GM19043 (cell line): Measurements from ENCODE around the gene SLC10A7.

Experiments used
- ATAC-seq: cut with Tn5 transposase; IDR thresholded peaks from one replicate; pipeline ENCODE4 v1.9.1; 2021; ENCODE audit warnings: low read depth; ENCODE audit not compliant: unreplicated experiment

SLC10A7 gene

DNA sequence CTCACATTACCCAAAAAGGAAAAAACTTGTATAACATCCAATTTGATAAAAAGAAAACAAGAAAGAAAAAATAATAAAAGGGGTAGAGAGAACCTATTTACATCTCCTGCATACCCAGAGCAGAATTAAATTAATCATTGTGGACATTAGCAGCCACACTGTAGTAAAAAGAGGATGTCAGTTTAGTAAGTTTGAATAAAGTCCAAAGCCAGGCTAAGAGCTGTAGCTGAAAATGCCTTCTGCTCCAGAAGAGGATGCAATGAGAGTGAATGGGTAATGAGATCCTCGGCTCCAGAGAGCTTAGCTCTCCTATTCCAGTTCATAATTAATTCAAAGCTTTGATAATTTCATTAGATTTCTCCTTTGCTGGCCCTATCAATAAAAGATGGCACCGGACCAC lies 78.2 kb downstream of the SLC10A7 start:
- ATAC-seq = no peak

- ATAC-seq = no peak
These were observed 78.9 kb downstream of the SLC10A7 start for GRCh38 chr4:146442801-146443200.

DNA sequence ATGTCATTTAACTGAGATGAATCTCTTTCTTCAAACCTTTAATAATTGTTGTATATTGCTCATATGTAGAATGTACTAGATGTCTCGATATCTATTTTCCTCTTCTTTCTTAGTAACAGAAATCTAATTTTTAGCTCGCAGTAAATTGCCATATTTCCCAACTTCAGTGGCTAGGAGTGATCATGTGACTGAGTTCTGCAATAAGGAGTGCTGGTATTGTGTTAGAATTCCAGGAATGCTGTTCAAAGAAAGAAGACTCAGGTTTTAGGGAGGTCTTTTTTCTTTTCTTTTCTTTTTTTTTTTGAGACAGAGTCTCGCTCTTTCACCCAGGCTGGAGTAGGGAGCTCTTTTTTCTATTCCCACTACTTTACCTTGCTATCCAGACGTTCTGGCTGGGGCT lies 81.7 kb downstream of the SLC10A7 start:
- ATAC-seq = no peak

GRCh38 chr4:146439437-146439836 lies 82.3 kb downstream of the SLC10A7 start:
- no peak for ATAC-seq

DNA sequence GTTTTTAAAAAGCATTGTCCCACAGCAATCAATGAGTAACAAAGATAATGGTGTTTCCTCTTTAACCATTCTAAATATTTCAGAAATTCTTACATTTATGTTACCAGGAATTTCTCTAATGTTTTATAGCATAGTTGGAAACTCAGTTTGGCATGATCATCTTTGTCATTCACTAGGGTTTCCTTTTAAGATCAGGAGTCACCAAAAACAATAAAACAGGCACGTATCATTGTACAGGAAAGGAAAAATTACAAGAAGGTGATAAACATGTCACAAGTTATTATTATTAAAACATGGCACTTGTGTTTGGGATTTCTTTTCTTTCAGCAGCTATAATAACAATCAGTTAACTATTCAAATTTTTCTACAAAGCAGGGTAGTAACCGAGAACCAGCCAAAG lies 84.0 kb downstream of the SLC10A7 start:
- ATAC-seq = no peak

- ATAC-seq = no peak
These were observed 85.1 kb downstream of the SLC10A7 start for GRCh38 chr4:146436423-146437162.

DNA sequence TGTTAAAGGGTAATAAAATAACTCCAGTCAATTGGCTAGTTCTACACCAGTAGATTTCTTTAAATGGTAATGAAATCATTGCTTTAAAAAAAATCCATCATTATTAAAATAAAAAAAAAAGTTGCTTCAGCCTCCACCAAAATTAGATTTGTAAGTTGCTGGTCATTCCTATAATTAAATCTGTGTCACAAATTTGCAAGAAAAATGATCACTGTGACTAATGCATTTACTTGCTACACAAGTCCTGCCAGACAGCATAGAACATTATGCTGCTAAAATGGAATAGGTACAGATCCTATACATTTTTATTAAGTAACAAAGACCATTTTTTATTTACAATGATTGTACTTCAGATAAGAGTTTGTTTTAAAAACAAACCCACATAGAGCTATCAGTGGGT lies 85.8 kb downstream of the SLC10A7 start:
- no peak for ATAC-seq

DNA sequence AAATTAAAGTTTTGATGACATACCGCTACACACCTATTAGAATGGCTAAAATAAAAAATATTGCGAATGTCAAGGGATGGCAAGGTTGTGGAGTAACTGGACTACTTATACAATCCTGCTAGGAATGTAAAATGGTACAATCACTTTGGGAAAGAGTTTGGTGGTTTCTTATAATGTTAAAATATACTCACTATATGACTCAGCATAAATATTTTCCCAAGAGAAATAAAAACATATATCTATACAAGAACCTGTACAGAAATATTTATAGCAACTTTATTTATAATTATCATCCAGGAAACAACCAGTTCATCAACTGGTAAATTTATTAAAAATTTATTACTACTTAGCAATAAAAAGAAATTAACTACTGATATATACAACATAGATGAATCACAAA lies 89.7 kb downstream of the SLC10A7 start:
- no peak for ATAC-seq

DNA sequence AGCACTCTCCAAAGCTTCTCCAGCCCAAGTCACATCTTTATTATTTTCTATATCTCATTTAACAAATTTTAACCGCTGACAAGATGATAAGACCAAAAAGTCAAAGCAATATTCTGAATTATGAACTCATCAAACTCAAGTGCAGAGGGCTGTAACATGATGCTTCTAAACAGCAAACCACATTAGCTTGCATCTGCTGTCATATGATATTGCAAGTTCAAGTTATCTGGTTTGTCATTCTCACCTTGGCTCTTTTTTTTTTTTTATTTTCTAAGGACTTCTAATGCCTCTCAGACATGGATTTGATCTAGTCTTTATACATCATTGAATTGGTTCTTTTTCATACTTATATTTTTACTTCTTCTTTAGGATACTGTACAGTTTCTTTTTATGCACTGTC lies 93.4 kb downstream of the SLC10A7 start:
- no peak for ATAC-seq

- ATAC-seq = no peak
These were observed 103.9 kb downstream of the SLC10A7 start for GRCh38 chr4:146417822-146418221.

DNA sequence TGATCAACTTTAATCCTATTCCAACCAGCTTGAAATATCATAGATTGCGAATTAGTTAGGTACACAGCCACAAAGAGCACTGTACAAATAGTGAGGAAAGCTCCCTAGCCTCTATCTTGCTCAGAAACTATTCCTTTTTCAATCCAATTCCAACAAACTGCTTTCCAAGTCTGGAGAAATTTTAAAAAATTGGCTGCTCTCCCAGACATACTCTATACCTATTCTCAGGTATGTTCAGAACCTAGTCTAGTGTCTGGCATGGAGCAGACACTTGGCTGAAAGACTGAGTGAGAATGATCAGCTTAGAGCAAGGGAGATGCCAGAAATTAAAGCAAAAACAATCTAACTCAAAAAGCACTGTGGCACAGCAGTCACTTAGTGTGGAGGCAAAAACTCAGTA lies 105.9 kb downstream of the SLC10A7 start:
- no peak for ATAC-seq

- ATAC-seq = no peak
These were observed 114.1 kb downstream of the SLC10A7 start for GRCh38 chr4:146407669-146408084.

DNA sequence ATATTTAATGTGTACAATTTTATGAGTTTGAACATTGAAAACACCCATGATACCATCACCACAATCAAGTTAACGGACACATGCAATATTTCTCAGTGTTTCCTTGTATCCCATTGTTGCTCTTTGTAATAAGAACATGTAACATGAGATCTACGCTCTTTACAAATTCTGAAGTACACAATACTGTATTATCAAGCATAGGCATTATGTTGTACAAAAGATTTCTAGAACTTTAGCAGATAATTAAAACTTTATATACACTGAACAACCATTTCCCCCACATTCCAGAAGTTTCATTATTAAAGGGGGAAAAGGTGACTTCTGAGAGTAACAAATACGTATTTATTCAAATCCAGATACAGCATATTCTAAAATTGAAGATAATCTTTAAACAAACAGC lies 114.5 kb downstream of the SLC10A7 start:
- no peak for ATAC-seq

DNA sequence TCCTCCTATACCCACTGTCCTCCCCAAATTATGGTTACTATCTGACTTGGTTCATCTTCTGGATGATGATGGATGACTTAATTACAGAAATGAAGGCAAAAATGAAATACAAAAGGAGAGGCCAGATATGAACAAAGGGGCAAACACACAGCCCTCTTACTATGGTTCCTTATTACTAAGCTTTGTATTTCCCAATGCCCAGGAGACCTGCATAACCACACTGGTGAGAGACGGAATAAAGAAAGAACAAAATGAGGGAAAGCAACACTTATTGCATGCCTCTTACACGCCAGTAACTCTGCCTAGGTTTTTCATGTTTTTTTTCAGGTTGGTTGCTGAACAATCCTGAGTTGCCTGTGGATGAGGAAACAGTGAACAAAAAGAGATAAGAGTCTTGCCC lies 120.5 kb downstream of the SLC10A7 start:
- no peak for ATAC-seq

DNA sequence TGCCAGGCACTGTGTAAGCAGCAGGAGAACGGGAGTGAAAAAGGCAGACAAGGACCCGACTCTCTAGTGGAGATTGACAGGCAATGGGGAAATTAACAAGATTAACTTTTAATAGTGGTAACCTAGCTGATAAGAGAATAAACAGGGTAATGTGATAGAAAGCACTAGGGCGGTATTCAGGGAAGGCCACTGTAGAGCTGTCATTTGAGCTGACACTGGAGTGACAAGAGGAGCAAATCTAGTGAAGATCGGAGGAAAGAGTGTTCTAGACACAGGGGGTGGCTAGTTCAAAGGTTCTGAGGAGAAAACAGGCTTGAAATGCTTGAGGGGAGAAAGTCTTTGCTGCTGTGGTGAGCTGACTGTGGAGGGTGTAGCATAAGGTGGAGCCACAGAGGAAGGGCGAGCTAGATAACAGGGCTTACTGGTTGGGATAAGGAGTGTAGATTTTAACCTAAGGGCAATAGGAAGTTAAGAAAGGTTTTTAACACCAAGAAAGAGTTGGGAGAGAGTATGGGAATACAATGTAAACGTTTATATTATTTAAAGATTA lies 122.8 kb downstream of the SLC10A7 start:
- ATAC-seq = no peak

- ATAC-seq = no peak
These were observed 123.3 kb downstream of the SLC10A7 start for GRCh38 chr4:146398404-146398803.

DNA sequence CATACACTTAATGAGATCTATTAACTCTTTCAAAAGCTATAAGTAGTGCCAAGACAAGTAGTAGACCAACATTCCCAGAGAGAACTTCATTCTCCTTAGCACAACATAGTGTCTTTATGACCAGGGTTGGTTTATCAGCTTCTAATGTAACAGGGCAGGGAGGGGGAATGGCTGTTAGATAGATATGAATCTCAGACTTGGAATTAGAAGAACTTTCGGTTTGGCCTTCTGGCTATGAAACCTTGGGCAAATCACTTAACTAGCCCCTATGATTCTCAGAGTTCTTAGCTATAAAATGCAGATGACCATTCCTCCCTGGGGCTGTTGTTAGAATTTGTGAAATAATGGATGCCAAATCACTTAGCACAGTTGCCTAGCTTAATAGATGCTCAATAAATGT lies 132.2 kb downstream of the SLC10A7 start:
- ATAC-seq = no peak

- no peak for ATAC-seq
These were observed 139.5 kb downstream of the SLC10A7 start for GRCh38 chr4:146382194-146382593.

- ATAC-seq = no peak
These were observed 140.4 kb downstream of the SLC10A7 start for GRCh38 chr4:146381263-146381872.

GRCh38 chr4:146379744-146380143 lies 142.0 kb downstream of the SLC10A7 start:
- ATAC-seq = no peak

GRCh38 chr4:146371812-146372211 lies 149.9 kb downstream of the SLC10A7 start:
- no peak for ATAC-seq

- no peak for ATAC-seq
These were observed 150.9 kb downstream of the SLC10A7 start for GRCh38 chr4:146370841-146371240.
